IPS DF 19.7 (cell line): ENCODE data around the gene GFRA1.

Experiments
- DNase-seq: peaks from one replicate; pipeline ENCODE4 v3.0.0-alpha.2; 2013; ENCODE audit warnings: low read depth, low spot score

GFRA1 gene

GRCh38 chr10:116103668-116104067 lies 169.3 kb downstream of the GFRA1 start:
- no peak for DNase-seq

GRCh38 chr10:116101616-116102315 lies 171.2 kb downstream of the GFRA1 start:
- no peak for DNase-seq

- DNase-seq, result no peak
Measured at GRCh38 chr10:116100984-116101383, 172.0 kb downstream of the GFRA1 start.

- DNase-seq, result no peak
Measured at GRCh38 chr10:116099023-116099420, 174.0 kb downstream of the GFRA1 start.

- no peak for DNase-seq
Measured at GRCh38 chr10:116098411-116099022, 174.5 kb downstream of the GFRA1 start.

GRCh38 chr10:116097239-116097784 lies 175.7 kb downstream of the GFRA1 start:
- no peak for DNase-seq

- no peak for DNase-seq
Measured at GRCh38 chr10:116096526-116096925, 176.5 kb downstream of the GFRA1 start.

GRCh38 chr10:116094356-116094755 lies 178.7 kb downstream of the GFRA1 start:
- DNase-seq, result no peak

GRCh38 chr10:116093031-116093430 lies 180.0 kb downstream of the GFRA1 start:
- DNase-seq, result no peak

- no peak for DNase-seq
Measured at GRCh38 chr10:116088985-116089384, 184.0 kb downstream of the GFRA1 start.

GRCh38 chr10:116085323-116085722 lies 187.7 kb downstream of the GFRA1 start:
- DNase-seq, result no peak

GRCh38 chr10:116084161-116084560 lies 188.8 kb downstream of the GFRA1 start:
- DNase-seq, result no peak

GRCh38 chr10:116083226-116083762 lies 189.7 kb downstream of the GFRA1 start:
- DNase-seq, result no peak

GRCh38 chr10:116082762-116083161 lies 190.2 kb downstream of the GFRA1 start:
- DNase-seq, result no peak

GRCh38 chr10:116082206-116082605 lies 190.8 kb downstream of the GFRA1 start:
- DNase-seq, result no peak

- peak; percentile 89 for DNase-seq
Measured at GRCh38 chr10:116080553-116080952, 192.5 kb downstream of the GFRA1 start.

- DNase-seq, result no peak
Measured at GRCh38 chr10:116079355-116079754, 193.7 kb downstream of the GFRA1 start.

- no peak for DNase-seq
Measured at GRCh38 chr10:116076621-116077020, 196.4 kb downstream of the GFRA1 start.

- no peak for DNase-seq
Measured at GRCh38 chr10:116073510-116073909, 199.5 kb downstream of the GFRA1 start.

- no peak for DNase-seq
Measured at GRCh38 chr10:116073001-116073400, 200.0 kb downstream of the GFRA1 start.

GRCh38 chr10:116071453-116072148 lies 201.4 kb downstream of the GFRA1 start:
- DNase-seq, result no peak

- no peak for DNase-seq
Measured at GRCh38 chr10:116070743-116071320, 202.2 kb downstream of the GFRA1 start.
